ENCODE results near the gene IGHMBP2.

The IGHMBP2 gene

DNA sequence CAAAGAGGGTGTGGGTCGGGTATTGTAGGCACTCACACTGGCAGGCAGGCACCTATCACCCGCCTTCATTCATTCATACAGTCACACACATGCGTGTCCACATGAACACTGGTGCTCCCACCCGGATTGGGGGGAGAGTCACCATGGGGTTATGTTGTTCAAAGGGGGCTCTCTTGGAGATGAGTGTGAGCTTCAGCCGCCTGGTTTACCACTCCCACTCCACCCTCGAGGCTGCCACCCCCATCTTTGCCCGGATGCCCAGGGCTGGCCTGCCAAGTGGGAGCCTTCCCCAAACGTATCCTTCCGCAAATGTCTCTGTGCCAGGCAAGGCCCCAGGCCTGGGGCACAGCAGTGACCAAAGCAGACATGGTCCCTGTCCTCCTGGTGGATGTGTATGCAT, 54.5 kb downstream of the IGHMBP2 start:
- TF ChIP-seq, protein P1, sequence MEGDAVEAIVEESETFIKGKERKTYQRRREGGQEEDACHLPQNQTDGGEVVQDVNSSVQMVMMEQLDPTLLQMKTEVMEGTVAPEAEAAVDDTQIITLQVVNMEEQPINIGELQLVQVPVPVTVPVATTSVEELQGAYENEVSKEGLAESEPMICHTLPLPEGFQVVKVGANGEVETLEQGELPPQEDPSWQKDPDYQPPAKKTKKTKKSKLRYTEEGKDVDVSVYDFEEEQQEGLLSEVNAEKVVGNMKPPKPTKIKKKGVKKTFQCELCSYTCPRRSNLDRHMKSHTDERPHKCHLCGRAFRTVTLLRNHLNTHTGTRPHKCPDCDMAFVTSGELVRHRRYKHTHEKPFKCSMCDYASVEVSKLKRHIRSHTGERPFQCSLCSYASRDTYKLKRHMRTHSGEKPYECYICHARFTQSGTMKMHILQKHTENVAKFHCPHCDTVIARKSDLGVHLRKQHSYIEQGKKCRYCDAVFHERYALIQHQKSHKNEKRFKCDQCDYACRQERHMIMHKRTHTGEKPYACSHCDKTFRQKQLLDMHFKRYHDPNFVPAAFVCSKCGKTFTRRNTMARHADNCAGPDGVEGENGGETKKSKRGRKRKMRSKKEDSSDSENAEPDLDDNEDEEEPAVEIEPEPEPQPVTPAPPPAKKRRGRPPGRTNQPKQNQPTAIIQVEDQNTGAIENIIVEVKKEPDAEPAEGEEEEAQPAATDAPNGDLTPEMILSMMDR (IDR thresholded peaks at IDR 0.05; ENCODE audit: unreplicated experiment in 3 of 3): no peak
- Mint-ChIP-seq H3K4me1 (peaks cover 8% of the 10 kb centered on the region), H3K27ac (no peak overlapping the region), H3K4me3 (no peak overlapping the region), H3K9me3 (peaks cover 2% of the 10 kb centered on the region), H3K36me3 (ENCODE audit: low read depth) (no peaks in the 10 kb centered on the region), H3K27me3 (ENCODE audit: low read depth) (peaks cover 12% of the 10 kb centered on the region)

GRCh38 chr11:68959465-68960293, 56.0 kb downstream of the IGHMBP2 start:
- Mint-ChIP-seq H3K36me3 (ENCODE audit: low read depth) (no peaks in the 10 kb centered on the region), H3K4me1 (peaks cover 8% of the 10 kb centered on the region), H3K4me3 (no peak overlapping the region), H3K27ac (no peak overlapping the region), H3K27me3 (ENCODE audit: low read depth) (peaks cover 12% of the 10 kb centered on the region), H3K9me3 (peaks cover 5% of the 10 kb centered on the region)
- TF ChIP-seq, protein P1 (IDR thresholded peaks at IDR 0.05; ENCODE audit: unreplicated experiment in 3 of 3): no peak

DNA sequence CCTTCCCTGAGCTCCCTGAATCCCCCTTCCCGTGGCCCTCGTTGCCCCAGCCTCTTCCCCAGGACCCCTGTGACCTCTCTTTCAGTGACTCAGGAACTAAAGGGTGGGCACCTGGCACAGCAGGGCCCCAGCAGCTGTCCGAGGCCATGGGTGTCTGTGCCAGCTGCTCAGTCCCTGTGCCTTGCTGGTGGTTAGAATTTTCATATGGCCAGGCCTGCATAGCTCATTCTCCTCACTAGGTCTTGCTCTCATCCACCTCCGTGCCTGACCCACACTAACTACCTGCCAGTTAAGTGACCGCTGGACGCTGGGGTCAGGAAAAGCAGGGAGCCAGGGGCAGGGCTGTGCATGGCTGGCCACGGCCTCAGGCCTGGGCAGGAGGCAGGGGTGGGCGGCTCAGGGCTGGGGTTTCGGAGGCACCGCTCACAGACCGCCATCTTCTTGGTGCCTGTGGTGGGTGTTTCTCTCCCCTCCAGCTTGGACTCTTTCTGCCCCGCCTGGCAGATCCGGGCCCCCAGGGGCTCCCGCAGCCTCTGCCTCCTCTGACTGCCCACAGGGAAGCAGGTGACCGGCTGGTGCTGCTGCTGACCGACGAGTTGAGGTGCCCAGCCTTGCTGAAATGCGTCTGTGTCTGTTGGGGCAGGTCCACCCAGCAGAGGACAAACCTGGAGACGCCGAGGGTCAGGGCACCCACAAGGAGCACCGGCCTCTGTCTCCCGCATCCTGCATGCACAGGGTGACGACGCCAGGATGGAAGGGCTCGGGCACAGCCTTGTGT, 56.8 kb downstream of the IGHMBP2 start:
- H3K4me3 Mint-ChIP-seq: no peak overlapping the region

DNA sequence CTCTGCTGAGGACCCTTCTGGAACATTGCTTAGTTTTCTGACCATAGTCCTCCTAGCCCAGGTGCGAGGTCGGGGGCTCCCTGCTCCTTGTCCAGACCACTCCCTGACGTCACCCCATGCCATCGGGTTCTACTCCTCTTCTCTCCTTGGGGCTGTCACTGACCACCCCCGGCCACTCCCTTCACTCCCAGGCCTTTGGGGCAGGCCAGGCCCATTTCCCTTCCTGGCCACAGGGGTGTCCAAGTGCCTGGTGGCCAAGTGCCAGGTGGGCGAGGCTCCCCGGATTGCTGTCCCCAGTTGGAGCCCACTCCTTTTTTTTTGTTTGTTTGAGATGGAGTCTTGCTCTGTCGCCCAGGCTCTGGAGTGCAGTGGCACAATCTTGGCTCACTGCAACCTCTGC, 57.6 kb downstream of the IGHMBP2 start:
- Mint-ChIP-seq H3K9me3 (peaks cover 5% of the 10 kb centered on the region), H3K27ac (no peak overlapping the region), H3K4me3 (no peak overlapping the region), H3K27me3 (ENCODE audit: low read depth) (peaks cover 11% of the 10 kb centered on the region), H3K36me3 (ENCODE audit: low read depth) (no peaks in the 10 kb centered on the region), H3K4me1 (no peaks in the 10 kb centered on the region)
- TF ChIP-seq, protein P1 (IDR thresholded peaks at IDR 0.05; ENCODE audit: unreplicated experiment in 3 of 3): no peak

More for the DNA sequence above, 56.8 kb downstream of the IGHMBP2 start:
- Mint-ChIP-seq H3K9me3 (peaks cover 5% of the 10 kb centered on the region), H3K4me1 (peaks cover under 1% of the 10 kb centered on the region), H3K27me3 (ENCODE audit: low read depth) (peaks cover 11% of the 10 kb centered on the region), H3K36me3 (ENCODE audit: low read depth) (no peaks in the 10 kb centered on the region), H3K27ac (no peak overlapping the region)
- TF ChIP-seq, protein P1 (IDR thresholded peaks at IDR 0.05; ENCODE audit: unreplicated experiment in 3 of 3): no peak

GRCh38 chr11:68962527-68963250, 59.0 kb downstream of the IGHMBP2 start:
- Mint-ChIP-seq H3K27ac (no peak overlapping the region), H3K9me3 (peaks cover 2% of the 10 kb centered on the region)
- TF ChIP-seq, protein P1 (IDR thresholded peaks at IDR 0.05; ENCODE audit: unreplicated experiment in 3 of 3): no peak

More at GRCh38 chr11:68962527-68963250, 59.0 kb downstream of the IGHMBP2 start:
- Mint-ChIP-seq H3K27me3 (ENCODE audit: low read depth) (peaks cover 15% of the 10 kb centered on the region), H3K4me1 (no peaks in the 10 kb centered on the region), H3K36me3 (ENCODE audit: low read depth) (no peaks in the 10 kb centered on the region), H3K4me3 (no peak overlapping the region)

Data from nephron (organoid).